Activated naive CD8-positive, alpha-beta T cell (primary cell): ENCODE measurements around the gene OVOL2.

Experiments used
- H3K27ac Mint-ChIP-seq: one replicate; pipeline ENCODE4 v1.8.0; 2021; ENCODE audit warnings: mixed read lengths
- H3K27me3 Mint-ChIP-seq: one replicate; pipeline ENCODE4 v1.8.0; 2021; ENCODE audit warnings: mixed read lengths
- H3K36me3 Mint-ChIP-seq: one replicate; pipeline ENCODE4 v1.8.0; 2021; ENCODE audit warnings: mixed read lengths
- H3K4me1 Mint-ChIP-seq: one replicate; pipeline ENCODE4 v1.8.0; 2021; ENCODE audit warnings: low read depth, mixed read lengths
- H3K4me3 Mint-ChIP-seq: one replicate; pipeline ENCODE4 v1.8.0; 2021; ENCODE audit warnings: mild to moderate bottlenecking, mixed read lengths
- H3K9me3 Mint-ChIP-seq: one replicate; pipeline ENCODE4 v1.8.0; 2021; ENCODE audit warnings: low read depth, mixed read lengths

OVOL2 gene

GRCh38 chr20:18077157-18077556 lies 19.4 kb upstream of the OVOL2 start:
- Mint-ChIP-seq H3K27ac (no peak overlapping the region), H3K36me3 (no peaks in the 10 kb centered on the region), H3K27me3 (peaks cover 12% of the 10 kb centered on the region), H3K9me3 (no peaks in the 10 kb centered on the region), H3K4me3 (no peak overlapping the region), H3K4me1 (no peaks in the 10 kb centered on the region)

GRCh38 chr20:18072532-18072931 lies 14.8 kb upstream of the OVOL2 start:
- H3K4me1 Mint-ChIP-seq, result no peaks in the 10 kb centered on the region
- no peaks in the 10 kb centered on the region for H3K36me3 Mint-ChIP-seq
- H3K9me3 Mint-ChIP-seq, result no peaks in the 10 kb centered on the region
- H3K27ac Mint-ChIP-seq, result no peak overlapping the region
- H3K27me3 Mint-ChIP-seq, result peaks cover 14% of the 10 kb centered on the region
- no peak overlapping the region for H3K4me3 Mint-ChIP-seq

GRCh38 chr20:18066421-18067333 lies 9.0 kb upstream of the OVOL2 start:
- Mint-ChIP-seq H3K4me3 (no peak overlapping the region), H3K27ac (no peak overlapping the region), H3K9me3 (no peaks in the 10 kb centered on the region), H3K4me1 (no peaks in the 10 kb centered on the region), H3K27me3 (peaks cover 2% of the 10 kb centered on the region), H3K36me3 (no peaks in the 10 kb centered on the region)

GRCh38 chr20:18063676-18064075 lies 6.0 kb upstream of the OVOL2 start:
- Mint-ChIP-seq H3K9me3 (no peaks in the 10 kb centered on the region), H3K27me3 (peaks cover 13% of the 10 kb centered on the region), H3K4me3 (no peak overlapping the region), H3K4me1 (no peaks in the 10 kb centered on the region), H3K36me3 (no peaks in the 10 kb centered on the region), H3K27ac (no peak overlapping the region)

GRCh38 chr20:18059603-18060002 lies 1.9 kb upstream of the OVOL2 start:
- Mint-ChIP-seq H3K4me3 (no peak overlapping the region), H3K36me3 (no peaks in the 10 kb centered on the region), H3K4me1 (peaks cover 10% of the 10 kb centered on the region), H3K27ac (no peak overlapping the region), H3K27me3 (peaks cover 25% of the 10 kb centered on the region), H3K9me3 (no peaks in the 10 kb centered on the region)

- H3K4me3 Mint-ChIP-seq, result peak overlapping the region; percentile 71
- peaks cover 10% of the 10 kb centered on the region for H3K4me1 Mint-ChIP-seq
- H3K36me3 Mint-ChIP-seq, result no peaks in the 10 kb centered on the region
- H3K27me3 Mint-ChIP-seq, result peaks cover 27% of the 10 kb centered on the region
- H3K9me3 Mint-ChIP-seq, result no peaks in the 10 kb centered on the region
- no peak overlapping the region for H3K27ac Mint-ChIP-seq
Observed at GRCh38 chr20:18058661-18059467, 1.1 kb upstream of the OVOL2 start.

GRCh38 chr20:18057994-18058349 lies 256 bp upstream of the OVOL2 start:
- Mint-ChIP-seq H3K36me3 (no peaks in the 10 kb centered on the region), H3K4me1 (peaks cover 10% of the 10 kb centered on the region)

GRCh38 chr20:18056174-18057100 lies 1.3 kb downstream of the OVOL2 start:
- Mint-ChIP-seq H3K9me3 (no peaks in the 10 kb centered on the region), H3K4me3 (peak overlapping the region; percentile 76), H3K27ac (no peak overlapping the region)

More at GRCh38 chr20:18057994-18058349, 256 bp upstream of the OVOL2 start:
- Mint-ChIP-seq H3K9me3 (no peaks in the 10 kb centered on the region), H3K27ac (no peak overlapping the region), H3K27me3 (peaks cover 33% of the 10 kb centered on the region), H3K4me3 (no peak overlapping the region)

GRCh38 chr20:18055261-18055660 lies 2.5 kb downstream of the OVOL2 start:
- Mint-ChIP-seq H3K36me3 (no peaks in the 10 kb centered on the region), H3K9me3 (no peaks in the 10 kb centered on the region), H3K27ac (no peak overlapping the region), H3K4me3 (no peak overlapping the region), H3K4me1 (peaks cover 10% of the 10 kb centered on the region), H3K27me3 (peaks cover 32% of the 10 kb centered on the region)

More at GRCh38 chr20:18056174-18057100, 1.3 kb downstream of the OVOL2 start:
- Mint-ChIP-seq H3K4me1 (peaks cover 10% of the 10 kb centered on the region), H3K27me3 (peaks cover 34% of the 10 kb centered on the region), H3K36me3 (no peaks in the 10 kb centered on the region)

GRCh38 chr20:18052856-18053255 lies 4.9 kb downstream of the OVOL2 start:
- Mint-ChIP-seq H3K4me3 (no peak overlapping the region), H3K27me3 (peaks cover 18% of the 10 kb centered on the region), H3K36me3 (no peaks in the 10 kb centered on the region), H3K4me1 (peaks cover 6% of the 10 kb centered on the region), H3K9me3 (no peaks in the 10 kb centered on the region), H3K27ac (no peak overlapping the region)

GRCh38 chr20:18050628-18051027 lies 7.1 kb downstream of the OVOL2 start:
- H3K36me3 Mint-ChIP-seq, result no peaks in the 10 kb centered on the region
- peaks cover 18% of the 10 kb centered on the region for H3K27me3 Mint-ChIP-seq
- no peak overlapping the region for H3K27ac Mint-ChIP-seq
- H3K4me3 Mint-ChIP-seq, result no peak overlapping the region
- no peaks in the 10 kb centered on the region for H3K9me3 Mint-ChIP-seq
- H3K4me1 Mint-ChIP-seq, result no peaks in the 10 kb centered on the region

- Mint-ChIP-seq H3K36me3 (no peaks in the 10 kb centered on the region), H3K4me3 (no peak overlapping the region), H3K27ac (no peak overlapping the region), H3K4me1 (no peaks in the 10 kb centered on the region), H3K27me3 (peaks cover 13% of the 10 kb centered on the region), H3K9me3 (peaks cover 3% of the 10 kb centered on the region)
Observed at GRCh38 chr20:18048176-18048575, 9.5 kb downstream of the OVOL2 start.

- no peak overlapping the region for H3K4me3 Mint-ChIP-seq
- H3K27ac Mint-ChIP-seq, result no peak overlapping the region
- no peaks in the 10 kb centered on the region for H3K4me1 Mint-ChIP-seq
- no peaks in the 10 kb centered on the region for H3K36me3 Mint-ChIP-seq
- H3K9me3 Mint-ChIP-seq, result peaks cover 8% of the 10 kb centered on the region
- H3K27me3 Mint-ChIP-seq, result peaks cover 14% of the 10 kb centered on the region
Observed at GRCh38 chr20:18046535-18046934, 11.2 kb downstream of the OVOL2 start.

- peaks cover 18% of the 10 kb centered on the region for H3K27me3 Mint-ChIP-seq
- no peak overlapping the region for H3K27ac Mint-ChIP-seq
- H3K9me3 Mint-ChIP-seq, result peaks cover 8% of the 10 kb centered on the region
- no peak overlapping the region for H3K4me3 Mint-ChIP-seq
- no peaks in the 10 kb centered on the region for H3K36me3 Mint-ChIP-seq
- H3K4me1 Mint-ChIP-seq, result no peaks in the 10 kb centered on the region
Observed at GRCh38 chr20:18042229-18042628, 15.5 kb downstream of the OVOL2 start.
